ENCODE measurements around the gene SHISA9. TPM values are rescaled to one million over a fixed set of nuclear protein-coding genes. Genes with fewer than 3 reads are reported as not detected.

The SHISA9 gene
- polyA plus RNA-seq, 3 donors: 0.01 TPM; not detected in 2

DNA sequence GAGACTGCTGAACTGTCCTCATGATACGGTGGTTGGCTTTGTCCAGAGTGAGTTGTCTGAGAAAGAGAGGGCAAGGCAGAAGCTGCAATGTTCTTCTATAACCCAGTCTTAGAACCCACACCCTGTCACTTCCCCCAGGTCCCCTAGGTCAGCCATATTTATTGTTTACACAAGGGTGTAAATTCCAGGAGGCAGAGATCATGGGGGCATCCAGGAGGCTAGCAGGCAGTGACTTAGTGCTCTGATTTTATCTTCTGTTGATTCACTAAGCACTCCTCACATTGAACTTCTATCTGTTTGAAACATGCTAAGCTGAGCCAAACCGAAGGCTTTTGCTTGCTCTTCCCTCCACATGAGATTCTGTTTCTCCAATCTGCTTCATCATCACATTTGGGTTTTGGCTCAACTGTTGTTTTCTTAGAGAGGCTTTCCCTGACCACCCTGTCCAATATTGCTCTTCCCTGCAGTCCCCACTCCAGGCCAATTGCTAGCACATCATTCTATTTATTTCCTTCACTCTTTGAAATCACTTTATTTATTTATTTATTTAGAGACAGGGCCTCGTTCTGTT lies 34.3 kb upstream of the SHISA9 start:
- Mint-ChIP-seq H3K27ac (no peak overlapping the region), H3K27me3 (ENCODE audit: low read depth in 3 of 3) (peaks cover 5 to 15% (median 5%) of the 10 kb centered on the region in 3 donors), H3K4me1 (peaks cover 11% of the 10 kb centered on the region), H3K4me3 (no peak overlapping the region), H3K9me3 (peaks cover 3 to 27% (median 13%) of the 10 kb centered on the region in 7 donors), H3K36me3 (no peaks in the 10 kb centered on the region)
- H4K20me1 ChIP-seq (ENCODE audit: insufficient read depth, low read length): no peaks in the 10 kb centered on the region
- no peak overlapping the region for H3K27ac ChIP-seq (ENCODE audit: low read depth in 1 of 2, low read length in 2 of 2)
- H3K4me1 ChIP-seq (ENCODE audit: control insufficient read depth in 1 of 2, insufficient read depth in 2 of 2, low read length in 2 of 2): peaks cover 0 to 8% of the 10 kb centered on the region in 2 donors
- no peaks in the 10 kb centered on the region for H3K36me3 ChIP-seq (replicated peaks in 1 of 2; ENCODE audit: control insufficient read depth in 1 of 2, insufficient read depth in 2 of 2, low read length in 2 of 2)
- H3K27me3 ChIP-seq (ENCODE audit: control insufficient read depth in 2 of 2, insufficient read depth in 2 of 2, low read length in 2 of 2): no peaks in the 10 kb centered on the region
- intact Hi-C loops (cut with micrococcal nuclease): no loop called here
- H2AFZ ChIP-seq (ENCODE audit: insufficient read depth, low read depth, low read length, poor library complexity, severe bottlenecking): no peak overlapping the region
- H3K79me2 ChIP-seq (ENCODE audit: insufficient read depth, low read length): no peaks in the 10 kb centered on the region
- no peak overlapping the region for H3K4me3 ChIP-seq (replicated peaks in 1 of 3; ENCODE audit: low read depth in 2 of 3, low read length in 3 of 3)
- H3K9me3 ChIP-seq (replicated peaks in 1 of 2; ENCODE audit: control insufficient read depth in 1 of 2, insufficient read depth in 1 of 2, low read length in 2 of 2): peaks cover 7 to 16% of the 10 kb centered on the region in 2 donors
- no peak overlapping the region for H3K4me2 ChIP-seq (replicated peaks; ENCODE audit: extremely low read depth, low read length, poor library complexity, severe bottlenecking)
- DNase-seq: no peak
- 94% methylated on average over 2 of the region's 3 CpGs for WGBS (ENCODE audit: insufficient coverage)
- no peak overlapping the region for H3K9ac ChIP-seq (ENCODE audit: insufficient read depth, low read length, poor library complexity, severe bottlenecking)
- TF ChIP-seq, protein P1, sequence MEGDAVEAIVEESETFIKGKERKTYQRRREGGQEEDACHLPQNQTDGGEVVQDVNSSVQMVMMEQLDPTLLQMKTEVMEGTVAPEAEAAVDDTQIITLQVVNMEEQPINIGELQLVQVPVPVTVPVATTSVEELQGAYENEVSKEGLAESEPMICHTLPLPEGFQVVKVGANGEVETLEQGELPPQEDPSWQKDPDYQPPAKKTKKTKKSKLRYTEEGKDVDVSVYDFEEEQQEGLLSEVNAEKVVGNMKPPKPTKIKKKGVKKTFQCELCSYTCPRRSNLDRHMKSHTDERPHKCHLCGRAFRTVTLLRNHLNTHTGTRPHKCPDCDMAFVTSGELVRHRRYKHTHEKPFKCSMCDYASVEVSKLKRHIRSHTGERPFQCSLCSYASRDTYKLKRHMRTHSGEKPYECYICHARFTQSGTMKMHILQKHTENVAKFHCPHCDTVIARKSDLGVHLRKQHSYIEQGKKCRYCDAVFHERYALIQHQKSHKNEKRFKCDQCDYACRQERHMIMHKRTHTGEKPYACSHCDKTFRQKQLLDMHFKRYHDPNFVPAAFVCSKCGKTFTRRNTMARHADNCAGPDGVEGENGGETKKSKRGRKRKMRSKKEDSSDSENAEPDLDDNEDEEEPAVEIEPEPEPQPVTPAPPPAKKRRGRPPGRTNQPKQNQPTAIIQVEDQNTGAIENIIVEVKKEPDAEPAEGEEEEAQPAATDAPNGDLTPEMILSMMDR (IDR thresholded peaks at IDR 0.05): no peak

DNA sequence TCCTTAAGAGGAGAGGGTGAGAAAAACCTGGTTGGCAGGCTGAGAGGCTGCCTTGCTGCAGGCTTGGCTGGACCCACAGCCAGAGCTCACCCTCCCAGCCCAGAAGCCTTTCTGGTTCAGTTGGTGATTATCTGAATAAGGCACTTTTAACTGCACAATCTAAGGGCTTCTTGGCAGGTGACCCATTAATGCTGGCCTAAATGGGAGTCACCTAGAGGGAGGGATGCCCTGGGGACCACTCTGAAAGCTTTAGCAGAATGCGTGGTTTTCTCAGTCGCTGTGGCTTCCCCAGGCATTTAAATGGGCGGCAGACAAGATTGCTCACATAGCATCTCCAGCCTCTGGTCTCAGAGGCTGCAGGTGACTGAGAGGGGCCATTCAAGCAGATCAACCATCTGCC lies 33.2 kb upstream of the SHISA9 start:
- no peak overlapping the region for H3K9ac ChIP-seq (ENCODE audit: insufficient read depth, low read length, poor library complexity, severe bottlenecking)
- no peak overlapping the region for H3K4me2 ChIP-seq (replicated peaks; ENCODE audit: extremely low read depth, low read length, poor library complexity, severe bottlenecking)
- no peak overlapping the region for H2AFZ ChIP-seq (ENCODE audit: insufficient read depth, low read depth, low read length, poor library complexity, severe bottlenecking)
- H3K36me3 ChIP-seq (replicated peaks in 1 of 2; ENCODE audit: control insufficient read depth in 1 of 2, insufficient read depth in 2 of 2, low read length in 2 of 2): no peaks in the 10 kb centered on the region
- intact Hi-C loops (cut with micrococcal nuclease): no loop called here
- Mint-ChIP-seq H3K4me3 (no peak overlapping the region), H3K36me3 (no peaks in the 10 kb centered on the region), H3K27me3 (ENCODE audit: low read depth in 3 of 3) (peaks cover 5 to 11% (median 5%) of the 10 kb centered on the region in 3 donors), H3K27ac (no peak overlapping the region), H3K4me1 (peaks cover 11% of the 10 kb centered on the region), H3K9me3 (peaks cover 3 to 35% (median 15%) of the 10 kb centered on the region in 7 donors)
- WGBS (ENCODE audit: insufficient coverage): 79% methylated on average over 3 of the region's 3 CpGs
- no peaks in the 10 kb centered on the region for H3K27me3 ChIP-seq (ENCODE audit: control insufficient read depth in 2 of 2, insufficient read depth in 2 of 2, low read length in 2 of 2)
- H3K4me3 ChIP-seq (replicated peaks in 1 of 3; ENCODE audit: low read depth in 2 of 3, low read length in 3 of 3): no peak overlapping the region
- no peak overlapping the region for H3K27ac ChIP-seq (ENCODE audit: low read depth in 1 of 2, low read length in 2 of 2)
- H3K79me2 ChIP-seq (ENCODE audit: insufficient read depth, low read length): no peaks in the 10 kb centered on the region
- H4K20me1 ChIP-seq (ENCODE audit: insufficient read depth, low read length): no peaks in the 10 kb centered on the region
- H3K9me3 ChIP-seq (replicated peaks in 1 of 2; ENCODE audit: control insufficient read depth in 1 of 2, insufficient read depth in 1 of 2, low read length in 2 of 2): peaks cover 7 to 16% of the 10 kb centered on the region in 2 donors
- TF ChIP-seq, protein P1 (IDR thresholded peaks at IDR 0.05): no peak
- DNase-seq: no peak
- peaks cover 0 to 8% of the 10 kb centered on the region in 2 donors for H3K4me1 ChIP-seq (ENCODE audit: control insufficient read depth in 1 of 2, insufficient read depth in 2 of 2, low read length in 2 of 2)

Data from CD14-positive monocyte (primary cell).